ENCODE data around the gene CCL14.
"Not testable (repeated sequence)": the region's sequence is repeated elsewhere in the genome, so short reads cannot be mapped to it uniquely, and the experiment has no call there.

Gene CCL14

DNA sequence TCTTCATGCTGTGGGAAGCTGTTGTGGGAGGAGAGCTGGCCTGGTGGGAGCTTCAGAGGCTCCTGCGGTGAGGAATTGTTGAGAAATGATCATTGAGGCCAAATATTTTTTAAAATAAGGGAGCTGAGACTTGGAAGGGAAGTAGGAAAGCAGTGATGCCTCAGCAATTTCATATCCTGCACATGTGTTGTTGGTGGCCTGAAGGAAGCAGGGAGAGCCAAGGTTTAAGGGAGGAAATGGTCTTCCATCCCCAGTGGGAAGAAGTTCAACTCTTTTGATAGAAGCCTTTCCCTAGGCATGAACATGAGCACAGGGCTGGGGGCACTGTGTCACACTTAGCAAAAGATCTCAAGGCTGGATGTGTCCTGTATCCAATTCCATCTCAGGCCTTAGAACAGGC, at the start of gene CCL14:
TSS of gene CCL14 (minus strand) at position 87 of the 400 bp plus-strand sequence. CDS start at position 7, 80 bp downstream.
- no peak for DNase-seq (ENCODE audit: low read depth in 2 of 2)

DNA sequence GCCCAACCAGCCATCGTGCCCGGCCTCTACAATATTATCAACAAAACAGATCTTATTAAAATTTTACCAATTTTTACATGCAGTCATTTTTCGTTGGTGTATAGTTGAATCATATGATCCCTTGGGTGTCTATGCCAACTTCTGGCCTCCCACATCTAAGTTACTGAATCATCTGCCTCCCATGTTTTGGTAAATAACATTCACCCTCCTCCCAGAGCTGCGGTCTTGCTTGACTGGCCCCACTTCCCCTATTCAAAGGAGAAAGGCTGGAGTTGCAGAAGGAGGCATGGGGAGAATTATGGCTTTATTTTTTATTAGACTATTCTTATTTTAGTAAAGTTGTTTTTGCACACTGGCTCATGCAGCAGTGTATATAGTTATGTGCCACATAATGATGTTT, 49.7 kb upstream of the CCL14 start:
- no peak for DNase-seq (ENCODE audit: low read depth in 2 of 2)

DNA sequence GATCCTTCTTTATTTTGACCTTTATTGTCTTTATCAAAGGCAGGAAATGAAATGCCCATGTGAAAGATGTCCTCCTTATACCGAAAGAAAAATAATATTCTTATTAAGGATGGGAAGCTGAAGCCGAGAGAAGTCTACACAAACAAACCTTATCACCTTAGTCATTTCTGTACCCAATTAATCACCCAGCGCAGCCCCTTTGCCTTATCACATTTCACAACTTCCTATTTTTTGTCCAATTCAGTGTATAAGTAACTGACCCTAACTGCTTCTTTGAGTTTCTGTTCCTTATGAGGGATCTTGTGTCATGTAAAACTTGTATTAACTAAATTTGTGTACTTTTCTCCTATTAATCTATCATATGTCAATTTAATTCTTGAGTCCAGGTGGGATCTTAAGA, 47.6 kb upstream of the CCL14 start:
- no peak for DNase-seq (ENCODE audit: low read depth in 2 of 2)

DNA sequence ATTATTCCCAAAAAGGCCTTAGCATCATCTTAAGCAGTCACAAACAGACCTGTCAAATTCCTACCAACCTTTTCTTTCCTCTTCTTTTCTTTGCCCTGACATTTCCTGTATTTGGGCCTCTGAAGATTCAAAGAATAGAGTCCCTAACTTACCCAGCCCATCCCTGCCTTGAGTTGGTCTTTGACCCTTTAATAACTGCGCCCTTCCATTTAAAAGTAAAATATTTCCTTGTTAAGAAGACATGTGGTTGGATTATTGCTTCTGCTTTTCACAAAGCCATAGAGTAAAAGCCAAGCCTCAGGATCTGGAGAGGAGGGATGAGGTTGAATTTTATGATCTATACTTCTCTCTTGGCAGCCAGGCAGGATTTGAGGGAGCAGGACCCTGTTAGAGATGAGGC, 44.4 kb upstream of the CCL14 start:
- DNase-seq (ENCODE audit: low read depth in 2 of 2): no peak

DNA sequence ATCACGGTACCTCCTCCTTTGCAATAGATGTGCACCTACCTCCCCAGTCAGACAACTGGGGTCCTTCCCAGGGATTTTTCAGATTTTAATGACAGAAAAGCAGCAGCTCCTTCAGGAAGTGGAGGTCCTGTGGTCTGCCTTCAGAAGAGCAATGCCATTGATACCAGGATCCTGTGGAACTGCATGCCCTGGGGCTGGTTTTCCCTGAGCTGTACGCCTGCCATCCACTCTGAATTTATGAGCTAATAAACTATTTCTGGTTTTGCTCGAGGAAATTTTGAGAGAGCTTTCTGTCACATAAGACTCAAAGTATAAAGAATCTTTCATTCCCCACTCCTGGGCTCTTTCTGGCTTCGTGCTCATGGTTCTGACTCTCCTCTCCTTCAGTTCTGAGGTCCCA, 41.2 kb upstream of the CCL14 start:
- no peak for DNase-seq (ENCODE audit: low read depth in 2 of 2)

DNA sequence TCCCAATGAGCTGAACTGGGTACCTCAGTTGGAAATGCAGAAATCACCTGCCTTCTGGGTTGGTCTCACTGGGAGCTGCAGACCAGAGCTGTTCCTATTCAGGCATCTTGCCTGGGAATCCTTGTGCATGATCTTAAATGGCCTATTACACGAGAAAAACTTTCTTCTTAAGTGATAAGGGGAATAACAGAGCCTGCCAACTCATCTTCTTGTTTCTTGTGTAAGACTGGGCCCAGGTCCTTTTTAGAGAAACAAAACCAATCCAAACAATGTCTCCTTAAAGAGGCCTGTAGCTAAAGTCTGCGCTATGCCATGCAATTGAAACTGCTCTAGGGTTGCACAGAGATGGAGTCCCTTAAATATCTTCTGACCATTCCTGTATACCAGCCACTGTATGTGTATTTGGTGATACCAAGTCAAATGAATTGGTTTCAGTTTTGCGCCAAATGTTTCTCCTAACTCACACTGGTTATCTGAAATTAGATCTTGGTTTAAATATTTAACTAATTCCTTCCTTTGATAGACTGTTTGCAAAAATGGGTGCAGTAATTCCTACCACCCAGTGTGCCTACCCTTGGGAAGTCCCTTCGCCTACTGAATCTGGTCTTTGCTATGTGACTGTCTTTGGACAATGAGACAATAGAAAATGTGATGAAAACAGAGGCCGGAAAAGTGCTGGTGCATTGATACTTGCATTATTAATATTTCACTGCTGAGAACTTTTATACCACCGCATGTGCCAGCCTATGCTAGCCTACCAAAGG, 37.8 kb upstream of the CCL14 start:
- DNase-seq (ENCODE audit: low read depth in 2 of 2): no peak

DNA sequence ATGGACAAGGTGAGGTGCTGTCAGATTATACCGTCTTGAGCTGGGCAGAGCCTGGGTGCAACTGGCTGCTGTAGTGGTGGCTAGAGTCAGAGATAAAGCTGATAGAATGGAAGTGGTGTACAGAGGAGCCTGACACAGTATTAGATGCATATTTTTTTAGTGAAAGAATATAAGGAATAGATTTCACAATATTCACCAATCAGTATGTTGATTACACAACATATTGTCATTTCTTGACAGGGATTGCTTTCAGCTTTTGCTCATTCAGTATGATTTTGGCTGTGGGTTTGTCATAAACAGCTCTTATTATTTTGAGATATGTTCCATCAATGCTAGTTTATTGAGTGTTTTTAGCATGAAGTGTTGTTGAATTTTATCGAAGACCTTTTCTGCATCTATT, 32.9 kb upstream of the CCL14 start:
- no peak for DNase-seq (ENCODE audit: low read depth in 2 of 2)

DNA sequence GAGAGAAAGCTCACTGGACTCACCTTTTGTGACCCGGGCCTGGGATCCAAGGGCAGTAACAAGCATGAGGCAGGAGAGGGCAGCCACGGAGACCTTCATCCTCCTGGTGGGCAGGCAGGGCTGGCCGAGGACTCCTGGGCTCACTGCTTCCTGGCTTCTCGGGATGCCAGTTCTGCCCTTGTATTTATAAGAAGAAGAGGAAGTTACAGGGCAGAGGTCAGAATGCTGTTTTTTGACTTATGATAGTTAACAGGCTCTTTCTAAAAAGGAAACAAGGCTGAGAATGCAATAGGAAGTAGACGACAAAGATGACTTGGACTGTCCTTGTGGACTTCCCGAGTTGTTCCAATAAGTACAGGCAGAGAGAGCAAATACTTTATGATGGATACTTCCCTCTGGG, 31.3 kb upstream of the CCL14 start, which contains the start of gene CCL23:
TSS of gene CCL23 (minus strand) at position 174 of the 400 bp plus-strand sequence. CDS start at position 99, 75 bp downstream.
- no peak for DNase-seq (ENCODE audit: low read depth in 2 of 2)

DNA sequence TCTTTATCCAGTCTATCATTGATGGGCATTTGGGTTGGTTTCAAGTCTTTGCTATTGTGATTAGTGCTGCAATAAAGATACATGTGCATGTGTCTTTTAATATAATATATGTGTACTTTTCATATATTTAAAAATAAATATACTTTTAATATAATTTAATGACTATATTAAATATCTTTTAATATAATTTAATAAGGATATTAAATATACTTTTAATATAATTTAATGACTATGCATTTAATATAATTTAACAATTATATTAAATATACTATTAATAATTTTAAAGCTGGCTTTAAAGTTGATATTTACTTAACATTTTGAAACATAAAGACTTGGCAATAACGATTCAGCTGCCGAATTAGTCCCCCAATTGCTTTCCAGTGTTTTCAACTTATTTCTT, 30.0 kb upstream of the CCL14 start:
- DNase-seq (ENCODE audit: low read depth in 2 of 2): no peak

DNA sequence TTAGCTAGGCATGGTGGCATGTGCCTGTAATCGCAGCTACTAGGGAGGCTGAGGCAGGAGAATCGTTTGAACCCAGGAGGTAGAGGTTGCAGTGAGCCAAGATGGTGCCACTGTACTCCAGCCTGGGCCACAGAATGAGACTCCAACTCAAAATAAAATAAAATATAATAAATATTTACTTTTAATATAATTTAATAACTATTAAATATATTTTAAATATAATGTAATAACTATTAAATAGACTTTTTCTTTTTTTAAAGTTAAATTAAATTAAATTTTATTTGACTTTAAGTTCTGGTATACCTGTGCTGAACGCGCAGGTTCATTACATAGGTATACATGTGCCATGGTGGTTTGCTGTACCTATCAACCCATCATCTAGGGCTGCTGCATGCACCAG, 29.4 kb upstream of the CCL14 start:
- not testable (repeated sequence) for DNase-seq (ENCODE audit: low read depth in 2 of 2)

DNA sequence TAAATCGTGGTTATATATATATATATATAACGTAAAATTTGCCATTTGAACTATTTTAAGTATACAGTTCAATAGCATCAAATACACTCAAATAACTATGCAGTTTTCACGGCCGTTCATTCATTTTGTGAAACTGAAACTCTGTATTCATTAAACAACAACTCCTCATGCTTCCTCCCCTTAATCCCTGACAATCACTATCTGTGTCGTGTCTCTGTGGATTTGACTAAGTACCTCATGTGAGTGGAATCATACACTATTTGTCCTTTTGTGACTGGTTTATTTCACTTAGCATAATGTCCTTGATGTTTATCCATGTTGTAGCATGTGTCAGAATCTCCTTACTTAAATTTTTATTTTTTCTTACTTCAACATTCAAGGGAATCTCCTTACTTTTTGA, 28.4 kb upstream of the CCL14 start:
- DNase-seq (ENCODE audit: low read depth in 2 of 2): no peak

DNA sequence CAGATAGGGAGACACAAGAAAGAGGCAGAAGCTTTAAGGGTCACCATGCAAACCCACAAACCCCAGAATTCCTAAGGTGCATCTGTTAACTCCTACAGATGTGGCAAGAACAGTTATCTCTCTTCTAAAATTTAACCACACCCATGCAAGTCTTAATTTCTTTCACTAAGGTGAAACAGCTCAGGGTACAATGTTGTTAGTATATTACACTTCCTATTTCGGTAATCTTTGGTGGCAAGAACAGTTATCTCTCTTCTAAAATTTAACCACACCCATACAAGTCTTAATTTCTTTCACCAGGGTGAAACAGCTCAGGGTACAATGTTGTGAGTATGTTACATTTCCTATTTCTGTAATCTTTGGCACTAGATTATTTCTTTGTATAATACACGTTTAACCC, 24.7 kb upstream of the CCL14 start:
- no peak for DNase-seq (ENCODE audit: low read depth in 2 of 2)

DNA sequence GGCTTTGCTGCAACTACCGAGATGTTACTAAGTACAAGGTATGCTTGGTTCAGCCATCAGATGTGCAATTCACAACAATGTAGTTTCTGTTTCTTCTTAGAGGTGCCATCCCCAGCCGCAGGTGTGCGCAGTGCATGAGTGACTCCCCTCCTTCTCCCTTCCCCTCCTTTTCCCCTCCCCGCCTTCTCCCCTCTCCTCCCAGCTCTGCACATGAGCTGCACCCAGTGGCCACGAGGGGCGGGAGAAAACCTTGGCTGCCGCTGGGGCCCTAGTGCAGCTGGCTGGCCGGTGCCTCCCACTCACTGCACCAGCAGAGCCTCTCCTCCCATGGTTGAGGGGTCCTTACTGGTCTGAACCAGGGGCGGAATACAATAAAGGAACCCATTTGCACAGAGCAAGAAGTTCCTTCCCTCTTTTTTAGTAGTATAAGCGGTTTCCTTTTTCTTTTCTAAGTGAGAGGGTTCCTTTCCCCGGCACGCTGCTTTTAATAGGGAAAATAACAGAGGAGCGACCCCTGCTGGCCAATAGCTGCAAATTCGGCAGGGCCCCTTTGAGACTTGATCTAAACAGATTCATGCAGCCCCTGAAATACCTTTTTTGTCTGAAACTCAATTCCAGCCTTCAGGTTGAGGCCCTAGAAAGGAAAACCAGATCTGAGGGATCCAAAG, 22.6 kb upstream of the CCL14 start:
- no peak for DNase-seq (ENCODE audit: low read depth in 2 of 2)

DNA sequence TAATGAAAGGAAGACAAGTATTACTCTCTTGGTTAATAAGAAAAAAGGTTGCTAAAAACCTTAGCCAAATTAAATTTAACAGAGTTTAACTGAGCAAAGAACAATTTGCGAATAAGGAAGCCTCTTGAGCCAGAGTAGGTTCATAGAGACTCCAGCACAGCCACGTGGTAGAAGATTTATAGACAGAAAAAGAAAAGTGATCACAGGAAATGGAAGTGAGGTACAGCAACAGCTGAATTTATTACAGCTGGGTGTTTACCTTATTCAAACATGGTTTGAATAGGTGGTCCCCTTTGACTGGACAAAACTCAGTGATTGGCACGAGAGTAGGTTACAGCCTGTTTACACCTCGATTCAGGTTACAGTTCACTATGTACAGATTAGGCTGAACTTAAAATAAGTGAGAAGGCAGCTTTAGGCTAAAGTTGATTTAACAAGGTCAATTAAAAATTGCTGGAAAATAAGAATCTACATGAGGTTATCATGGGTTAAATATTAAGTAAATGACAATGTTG, 18.1 kb upstream of the CCL14 start:
- no peak for DNase-seq (ENCODE audit: low read depth in 2 of 2)

DNA sequence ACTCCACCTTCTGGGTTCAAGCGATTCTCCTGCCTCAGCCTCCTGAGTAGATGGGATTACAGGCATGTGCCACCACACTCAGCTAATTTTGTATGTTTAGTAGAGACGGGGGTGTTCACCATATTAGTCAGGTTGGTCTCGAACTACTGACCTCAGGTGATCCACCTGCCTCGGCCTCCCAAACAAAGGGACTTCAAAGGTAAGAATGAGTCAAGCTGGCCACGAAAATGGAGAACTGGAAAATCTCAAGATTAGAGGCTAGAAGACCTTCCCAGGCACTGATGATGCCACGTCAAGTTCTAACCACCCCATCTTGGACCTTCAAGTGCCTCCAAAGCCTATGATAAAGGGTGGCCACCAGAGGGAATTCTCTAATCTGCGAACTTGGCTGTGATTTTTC, 16.1 kb upstream of the CCL14 start:
- DNase-seq (ENCODE audit: low read depth in 2 of 2): no peak

DNA sequence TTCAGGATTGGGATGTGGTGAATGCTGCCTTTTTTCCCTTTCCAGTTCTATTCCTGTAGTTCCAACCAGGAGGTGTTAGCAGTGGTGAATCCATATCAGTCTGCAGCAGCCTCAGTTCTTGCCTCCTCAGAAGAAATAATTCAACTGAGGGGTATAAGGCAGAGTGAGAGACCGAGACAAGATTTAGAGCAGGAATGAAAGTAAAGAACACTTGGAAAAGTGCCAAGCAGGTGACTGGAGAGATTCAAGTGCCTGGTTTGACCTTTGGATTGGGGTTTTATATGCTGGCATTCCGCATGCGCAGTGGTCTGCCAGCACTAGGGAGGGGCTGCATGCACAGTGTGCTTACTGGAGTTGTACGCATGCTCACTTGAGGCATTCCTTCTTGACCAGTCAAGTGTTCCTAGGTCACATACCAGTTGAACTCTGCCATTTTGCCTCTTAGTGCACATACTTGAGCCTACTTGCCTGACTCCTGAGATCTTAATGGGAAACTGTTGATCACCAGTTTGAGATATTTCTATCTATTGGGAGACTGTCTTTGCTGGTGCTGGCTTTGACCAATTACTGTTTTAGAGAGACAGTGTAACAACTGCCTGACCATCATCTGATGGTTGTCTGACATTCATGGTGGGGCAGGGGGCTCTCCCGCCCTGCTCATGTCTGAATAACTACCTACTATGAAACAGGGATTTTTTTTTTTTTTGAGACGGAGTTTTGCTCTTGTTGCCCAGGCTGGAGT, 15.5 kb upstream of the CCL14 start:
- DNase-seq (ENCODE audit: low read depth in 2 of 2): no peak

DNA sequence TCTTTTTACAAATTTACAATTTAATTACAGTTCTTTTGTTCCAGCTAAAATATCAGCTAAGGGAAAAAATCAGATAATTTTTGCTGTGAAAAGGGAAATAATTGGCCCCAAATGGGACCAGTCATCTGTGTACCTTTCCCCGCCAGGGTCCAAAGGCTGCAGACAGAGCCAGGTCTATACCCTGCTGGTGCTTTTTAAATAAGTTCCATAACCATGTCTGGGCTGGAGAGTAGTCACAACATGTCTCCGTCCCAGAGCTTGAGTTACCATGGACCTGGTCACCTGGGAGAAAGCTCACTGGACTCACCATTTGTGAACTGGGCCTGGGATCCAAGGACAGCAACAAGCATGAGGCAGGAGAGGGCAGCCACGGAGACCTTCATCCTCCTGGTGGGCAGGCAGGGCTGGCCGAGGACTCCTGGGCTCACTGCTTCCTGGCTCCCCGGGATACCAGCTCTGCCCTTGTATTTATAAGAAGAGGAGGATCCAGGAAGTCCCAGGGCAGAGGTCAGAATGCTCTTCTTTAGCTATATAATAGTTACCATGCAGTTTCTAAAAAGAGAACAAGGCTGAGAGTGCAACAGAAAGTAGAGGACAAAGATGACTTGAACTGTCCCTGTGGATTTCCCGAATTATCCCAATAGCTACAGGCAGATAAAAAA, 14.7 kb upstream of the CCL14 start, which contains the start of gene CCL15:
TSS of gene CCL15 (minus strand) at position 444 of the 662 bp plus-strand sequence. CDS start at position 383, 61 bp downstream.
- no peak for DNase-seq (ENCODE audit: low read depth in 2 of 2)

DNA sequence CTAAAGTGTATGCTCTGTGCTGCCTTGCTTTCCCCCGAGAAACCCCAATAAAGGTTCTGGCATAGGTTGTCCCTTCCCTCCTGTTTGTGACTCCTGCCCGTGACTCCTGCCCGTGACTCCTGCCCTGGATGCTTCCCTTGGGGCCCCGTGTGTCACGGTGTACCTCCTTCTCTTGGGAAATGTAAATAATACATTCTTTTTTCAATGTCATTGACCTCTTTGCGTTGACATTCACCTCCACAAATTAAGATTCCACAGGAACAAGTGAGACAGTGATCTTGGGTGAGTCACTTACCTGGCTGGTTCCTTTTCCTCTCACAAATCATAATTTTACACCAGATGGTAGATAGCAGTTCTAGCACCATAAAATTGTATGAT, 14.2 kb upstream of the CCL14 start:
- DNase-seq (ENCODE audit: low read depth in 2 of 2): no peak

DNA sequence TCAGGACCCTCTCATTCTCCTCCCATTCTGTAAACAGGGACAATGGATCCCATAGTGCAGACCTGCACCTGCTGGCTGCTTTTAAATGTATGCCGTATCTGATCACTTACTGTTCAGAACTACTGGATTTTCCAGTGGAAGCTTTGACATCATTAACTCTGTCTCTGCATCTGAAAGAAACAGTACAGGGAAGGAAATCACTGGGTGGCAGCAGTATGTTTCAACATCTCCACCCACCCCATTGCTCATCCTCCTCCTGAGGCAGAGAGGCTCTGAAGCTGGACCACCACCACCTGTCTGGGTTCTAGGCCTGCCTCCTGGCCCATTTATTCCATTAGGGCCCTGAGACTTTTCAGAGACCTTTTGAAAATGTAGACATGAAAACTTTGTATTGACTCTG, 12.2 kb upstream of the CCL14 start:
- no peak for DNase-seq (ENCODE audit: low read depth in 2 of 2)

DNA sequence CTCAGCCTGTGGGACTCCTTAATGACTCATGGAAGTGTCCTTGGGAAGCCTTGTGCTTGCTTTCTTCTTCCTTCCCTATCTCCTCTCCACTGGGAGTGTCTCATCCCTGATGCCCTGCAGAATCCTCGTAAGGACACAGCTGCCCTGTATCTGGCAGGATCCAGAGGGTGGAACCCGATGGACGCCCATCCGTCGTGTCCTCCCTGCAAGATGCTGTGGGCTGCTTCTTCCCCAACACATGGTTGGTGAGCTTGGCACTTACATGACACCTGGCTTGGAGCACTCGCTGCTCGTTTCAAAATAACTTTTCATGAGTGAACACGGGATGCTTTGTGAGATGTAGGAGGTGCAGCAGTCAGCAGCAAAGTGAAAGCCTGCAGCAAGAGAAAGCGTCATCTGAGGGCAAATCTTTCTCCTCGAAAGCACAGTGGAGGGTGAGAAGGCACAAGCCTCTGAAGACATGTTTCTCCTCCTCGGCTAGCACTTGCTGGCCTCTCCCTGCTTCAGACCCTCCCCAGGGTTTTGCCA, 11.6 kb upstream of the CCL14 start:
- no peak for DNase-seq (ENCODE audit: low read depth in 2 of 2)

DNA sequence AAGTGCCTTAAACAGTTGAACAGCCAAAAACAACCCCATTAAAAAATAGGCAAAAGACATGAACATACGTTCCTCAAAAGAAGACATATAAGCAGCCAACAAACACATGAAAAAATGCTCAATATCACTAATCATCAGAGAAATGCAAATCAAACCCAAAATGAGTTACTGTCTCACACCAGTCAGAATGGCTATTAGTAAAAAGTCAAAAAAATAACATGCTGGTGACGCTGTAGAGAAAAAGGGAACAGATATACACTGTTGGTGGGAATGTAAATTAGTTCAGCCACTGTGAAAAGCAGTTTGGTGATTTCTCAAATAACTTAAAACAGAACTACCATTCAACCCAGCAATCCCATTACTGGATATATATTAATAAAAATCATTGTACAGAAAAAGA, 8.8 kb upstream of the CCL14 start:
- not testable (repeated sequence) for DNase-seq (ENCODE audit: low read depth in 2 of 2)

DNA sequence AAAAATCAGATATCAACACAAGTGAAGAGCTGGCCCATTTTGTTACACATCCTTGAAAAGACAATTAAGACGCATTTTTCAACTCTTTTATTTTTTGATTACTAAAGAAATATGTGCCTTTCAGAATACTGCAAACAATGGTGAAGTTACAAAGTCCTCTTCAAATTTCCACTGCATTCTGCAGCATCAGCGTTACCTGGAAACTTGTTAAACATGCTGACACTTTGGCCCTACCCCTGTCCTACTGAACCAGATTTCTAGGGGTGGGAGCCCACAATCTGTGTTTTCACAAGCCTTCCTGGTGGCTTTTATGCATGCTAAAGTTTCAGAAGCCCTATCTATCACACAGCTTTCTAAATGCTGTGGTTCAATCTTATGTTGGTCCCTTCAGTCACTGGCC, 4.5 kb upstream of the CCL14 start:
- DNase-seq (ENCODE audit: low read depth in 2 of 2): no peak

Measured in stimulated activated CD8-positive, alpha-beta memory T cell treated with anti-CD3 and anti-CD28 coated beads, Interleukin-2, amount 100 ng/mL, for 48 hours (primary cell).